ENCODE measurements around the gene PODXL2. TPM values are rescaled to one million over a fixed set of nuclear protein-coding genes. Genes with fewer than 3 reads are reported as not detected.

The PODXL2 gene
- total and polyA plus RNA-seq, 2 experiments from 2014 or later, result 18.4 to 57.6 TPM

DNA sequence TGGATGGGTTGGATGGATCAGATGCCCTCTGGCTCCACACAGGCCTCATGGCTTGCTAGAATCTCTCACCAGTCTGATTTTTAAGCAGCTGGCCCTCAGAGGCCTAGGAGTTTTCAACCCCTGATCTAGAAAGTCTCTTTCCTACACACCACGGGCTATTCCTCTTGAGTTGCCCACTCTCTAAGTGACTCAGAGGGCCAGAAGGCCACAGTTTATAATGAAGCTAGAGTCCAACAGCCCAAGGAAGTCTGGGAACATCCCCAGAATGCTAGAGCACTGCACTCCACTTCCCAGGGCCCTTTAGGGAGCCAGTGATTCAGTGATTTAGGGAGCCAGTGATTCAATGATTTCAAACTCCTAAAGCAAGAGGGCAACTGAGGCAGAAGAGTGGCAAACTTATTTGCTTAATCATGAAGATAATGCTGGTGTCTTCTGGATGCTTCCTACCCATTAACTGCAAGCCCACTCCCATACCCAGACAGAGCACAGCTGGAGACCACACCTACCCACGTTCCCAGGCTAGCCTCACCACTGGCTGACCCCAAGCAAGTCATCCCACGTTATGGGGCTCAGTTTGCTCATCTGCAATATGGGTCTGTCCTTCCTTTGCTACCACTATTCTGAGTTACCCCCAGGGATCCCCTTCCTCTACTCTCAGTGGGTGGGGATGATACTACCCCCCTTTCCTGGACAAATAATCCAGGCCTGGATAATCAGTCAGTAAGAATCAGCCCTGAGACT is 80.5 kb downstream of the PODXL2 start (continued):
- TF ChIP-seq, protein P1, sequence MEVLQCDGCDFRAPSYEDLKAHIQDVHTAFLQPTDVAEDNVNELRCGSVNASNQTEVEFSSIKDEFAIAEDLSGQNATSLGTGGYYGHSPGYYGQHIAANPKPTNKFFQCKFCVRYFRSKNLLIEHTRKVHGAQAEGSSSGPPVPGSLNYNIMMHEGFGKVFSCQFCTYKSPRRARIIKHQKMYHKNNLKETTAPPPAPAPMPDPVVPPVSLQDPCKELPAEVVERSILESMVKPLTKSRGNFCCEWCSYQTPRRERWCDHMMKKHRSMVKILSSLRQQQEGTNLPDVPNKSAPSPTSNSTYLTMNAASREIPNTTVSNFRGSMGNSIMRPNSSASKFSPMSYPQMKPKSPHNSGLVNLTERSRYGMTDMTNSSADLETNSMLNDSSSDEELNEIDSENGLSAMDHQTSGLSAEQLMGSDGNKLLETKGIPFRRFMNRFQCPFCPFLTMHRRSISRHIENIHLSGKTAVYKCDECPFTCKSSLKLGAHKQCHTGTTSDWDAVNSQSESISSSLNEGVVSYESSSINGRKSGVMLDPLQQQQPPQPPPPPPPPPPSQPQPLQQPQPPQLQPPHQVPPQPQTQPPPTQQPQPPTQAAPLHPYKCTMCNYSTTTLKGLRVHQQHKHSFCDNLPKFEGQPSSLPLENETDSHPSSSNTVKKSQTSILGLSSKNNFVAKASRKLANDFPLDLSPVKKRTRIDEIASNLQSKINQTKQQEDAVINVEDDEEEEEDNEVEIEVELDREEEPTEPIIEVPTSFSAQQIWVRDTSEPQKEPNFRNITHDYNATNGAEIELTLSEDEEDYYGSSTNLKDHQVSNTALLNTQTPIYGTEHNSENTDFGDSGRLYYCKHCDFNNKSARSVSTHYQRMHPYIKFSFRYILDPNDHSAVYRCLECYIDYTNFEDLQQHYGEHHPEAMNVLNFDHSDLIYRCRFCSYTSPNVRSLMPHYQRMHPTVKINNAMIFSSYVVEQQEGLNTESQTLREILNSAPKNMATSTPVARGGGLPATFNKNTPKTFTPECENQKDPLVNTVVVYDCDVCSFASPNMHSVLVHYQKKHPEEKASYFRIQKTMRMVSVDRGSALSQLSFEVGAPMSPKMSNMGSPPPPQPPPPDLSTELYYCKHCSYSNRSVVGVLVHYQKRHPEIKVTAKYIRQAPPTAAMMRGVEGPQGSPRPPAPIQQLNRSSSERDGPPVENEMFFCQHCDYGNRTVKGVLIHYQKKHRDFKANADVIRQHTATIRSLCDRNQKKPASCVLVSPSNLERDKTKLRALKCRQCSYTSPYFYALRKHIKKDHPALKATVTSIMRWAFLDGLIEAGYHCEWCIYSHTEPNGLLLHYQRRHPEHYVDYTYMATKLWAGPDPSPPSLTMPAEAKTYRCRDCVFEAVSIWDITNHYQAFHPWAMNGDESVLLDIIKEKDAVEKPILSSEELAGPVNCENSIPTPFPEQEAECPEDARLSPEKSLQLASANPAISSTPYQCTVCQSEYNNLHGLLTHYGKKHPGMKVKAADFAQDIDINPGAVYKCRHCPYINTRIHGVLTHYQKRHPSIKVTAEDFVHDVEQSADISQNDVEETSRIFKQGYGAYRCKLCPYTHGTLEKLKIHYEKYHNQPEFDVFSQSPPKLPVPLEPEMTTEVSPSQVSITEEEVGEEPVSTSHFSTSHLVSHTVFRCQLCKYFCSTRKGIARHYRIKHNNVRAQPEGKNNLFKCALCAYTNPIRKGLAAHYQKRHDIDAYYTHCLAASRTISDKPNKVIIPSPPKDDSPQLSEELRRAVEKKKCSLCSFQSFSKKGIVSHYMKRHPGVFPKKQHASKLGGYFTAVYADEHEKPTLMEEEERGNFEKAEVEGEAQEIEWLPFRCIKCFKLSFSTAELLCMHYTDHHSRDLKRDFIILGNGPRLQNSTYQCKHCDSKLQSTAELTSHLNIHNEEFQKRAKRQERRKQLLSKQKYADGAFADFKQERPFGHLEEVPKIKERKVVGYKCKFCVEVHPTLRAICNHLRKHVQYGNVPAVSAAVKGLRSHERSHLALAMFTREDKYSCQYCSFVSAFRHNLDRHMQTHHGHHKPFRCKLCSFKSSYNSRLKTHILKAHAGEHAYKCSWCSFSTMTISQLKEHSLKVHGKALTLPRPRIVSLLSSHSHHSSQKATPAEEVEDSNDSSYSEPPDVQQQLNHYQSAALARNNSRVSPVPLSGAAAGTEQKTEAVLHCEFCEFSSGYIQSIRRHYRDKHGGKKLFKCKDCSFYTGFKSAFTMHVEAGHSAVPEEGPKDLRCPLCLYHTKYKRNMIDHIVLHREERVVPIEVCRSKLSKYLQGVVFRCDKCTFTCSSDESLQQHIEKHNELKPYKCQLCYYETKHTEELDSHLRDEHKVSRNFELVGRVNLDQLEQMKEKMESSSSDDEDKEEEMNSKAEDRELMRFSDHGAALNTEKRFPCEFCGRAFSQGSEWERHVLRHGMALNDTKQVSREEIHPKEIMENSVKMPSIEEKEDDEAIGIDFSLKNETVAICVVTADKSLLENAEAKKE (CRISPR knock-in tag; IDR thresholded peaks at IDR 0.05), result no peak
- TF ChIP-seq JUNB (IDR thresholded peaks at IDR 0.05; ENCODE audit: unreplicated experiment) (no peak), EZH2phosphoT487 (IDR thresholded peaks at IDR 0.05; ENCODE audit: unreplicated experiment) (no peak), CREB1 (CRISPR knock-in tag; IDR thresholded peaks at IDR 0.05; ENCODE audit: low read depth) (no peak), ZNF331 (CRISPR knock-in tag; IDR thresholded peaks at IDR 0.05; ENCODE audit: low read depth) (no peak), NANOG (IDR thresholded peaks at IDR 0.05; ENCODE audit: borderline replicate concordance) (no peak), POLR2AphosphoS5 (IDR thresholded peaks at IDR 0.05; ENCODE audit: low read depth) (no peak), EZH2 (IDR thresholded peaks at IDR 0.05; ENCODE audit: low read depth, unreplicated experiment) (no peak)
- TF ChIP-seq, protein P2, sequence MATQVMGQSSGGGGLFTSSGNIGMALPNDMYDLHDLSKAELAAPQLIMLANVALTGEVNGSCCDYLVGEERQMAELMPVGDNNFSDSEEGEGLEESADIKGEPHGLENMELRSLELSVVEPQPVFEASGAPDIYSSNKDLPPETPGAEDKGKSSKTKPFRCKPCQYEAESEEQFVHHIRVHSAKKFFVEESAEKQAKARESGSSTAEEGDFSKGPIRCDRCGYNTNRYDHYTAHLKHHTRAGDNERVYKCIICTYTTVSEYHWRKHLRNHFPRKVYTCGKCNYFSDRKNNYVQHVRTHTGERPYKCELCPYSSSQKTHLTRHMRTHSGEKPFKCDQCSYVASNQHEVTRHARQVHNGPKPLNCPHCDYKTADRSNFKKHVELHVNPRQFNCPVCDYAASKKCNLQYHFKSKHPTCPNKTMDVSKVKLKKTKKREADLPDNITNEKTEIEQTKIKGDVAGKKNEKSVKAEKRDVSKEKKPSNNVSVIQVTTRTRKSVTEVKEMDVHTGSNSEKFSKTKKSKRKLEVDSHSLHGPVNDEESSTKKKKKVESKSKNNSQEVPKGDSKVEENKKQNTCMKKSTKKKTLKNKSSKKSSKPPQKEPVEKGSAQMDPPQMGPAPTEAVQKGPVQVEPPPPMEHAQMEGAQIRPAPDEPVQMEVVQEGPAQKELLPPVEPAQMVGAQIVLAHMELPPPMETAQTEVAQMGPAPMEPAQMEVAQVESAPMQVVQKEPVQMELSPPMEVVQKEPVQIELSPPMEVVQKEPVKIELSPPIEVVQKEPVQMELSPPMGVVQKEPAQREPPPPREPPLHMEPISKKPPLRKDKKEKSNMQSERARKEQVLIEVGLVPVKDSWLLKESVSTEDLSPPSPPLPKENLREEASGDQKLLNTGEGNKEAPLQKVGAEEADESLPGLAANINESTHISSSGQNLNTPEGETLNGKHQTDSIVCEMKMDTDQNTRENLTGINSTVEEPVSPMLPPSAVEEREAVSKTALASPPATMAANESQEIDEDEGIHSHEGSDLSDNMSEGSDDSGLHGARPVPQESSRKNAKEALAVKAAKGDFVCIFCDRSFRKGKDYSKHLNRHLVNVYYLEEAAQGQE (IDR thresholded peaks at IDR 0.05; ENCODE audit: unreplicated experiment), result no peak
